T-helper 22 cell (primary cell): Measurements from ENCODE around the gene OR10P1.

Experiments
- DNase-seq: peaks from one replicate; pipeline ENCODE4 v3.0.0-alpha.2; 2020; ENCODE audit warnings: low read depth

The OR10P1 gene

DNA sequence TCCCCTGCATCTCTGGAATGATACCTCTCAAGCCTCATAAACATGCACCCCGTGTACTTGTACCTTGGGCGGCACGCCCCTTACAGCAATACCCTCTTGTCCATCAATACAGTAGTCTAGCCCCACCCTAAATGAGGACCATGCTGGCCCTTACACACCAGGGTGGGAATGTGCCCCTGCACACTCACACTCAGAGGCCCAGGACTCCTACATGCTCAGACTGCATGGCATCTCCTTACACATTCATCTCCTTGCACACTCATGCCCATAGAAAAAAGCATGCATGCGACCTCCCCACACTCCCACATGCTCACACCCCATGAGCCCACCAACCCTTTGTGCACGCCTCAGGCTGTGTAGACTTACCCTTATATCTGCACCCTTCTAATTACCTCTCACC lies 49.0 kb downstream of the OR10P1 start:
- DNase-seq = no peak

DNA sequence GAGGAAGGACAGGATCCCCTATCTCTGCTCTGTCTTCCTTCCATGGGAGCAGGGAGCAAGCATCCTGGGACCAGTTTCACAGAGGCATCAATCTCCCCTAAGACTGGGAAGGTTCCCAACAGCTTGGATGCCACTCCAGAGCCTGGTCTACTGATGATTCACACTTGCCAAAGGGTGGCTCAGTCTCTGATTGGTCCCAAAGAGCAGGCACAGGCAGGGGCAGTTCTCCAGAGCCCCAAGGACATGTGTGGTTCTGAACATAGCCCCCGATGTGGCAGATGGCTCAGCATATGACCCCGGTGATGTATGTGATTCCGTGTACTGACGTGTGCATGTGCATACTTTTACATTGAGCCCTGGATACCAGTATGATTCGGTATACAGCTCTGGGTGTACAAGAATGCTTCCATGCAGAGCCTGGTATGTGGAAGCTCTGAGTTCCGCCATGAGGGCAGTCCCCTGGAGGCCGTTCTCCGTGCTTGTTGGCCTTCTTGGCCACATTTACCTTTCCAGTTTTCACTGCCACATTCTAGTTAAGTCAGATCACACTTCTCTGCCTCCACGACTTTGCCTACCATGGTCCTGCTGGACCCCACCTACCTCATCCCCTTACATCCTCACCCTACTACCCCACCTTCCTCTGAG lies 49.8 kb downstream of the OR10P1 start:
- DNase-seq = no peak
